Measurements from ENCODE around the gene MCMBP.
A peak's percentile ranks its signal among the peaks of the same experiment; 100 is the strongest.

MCMBP gene

DNA sequence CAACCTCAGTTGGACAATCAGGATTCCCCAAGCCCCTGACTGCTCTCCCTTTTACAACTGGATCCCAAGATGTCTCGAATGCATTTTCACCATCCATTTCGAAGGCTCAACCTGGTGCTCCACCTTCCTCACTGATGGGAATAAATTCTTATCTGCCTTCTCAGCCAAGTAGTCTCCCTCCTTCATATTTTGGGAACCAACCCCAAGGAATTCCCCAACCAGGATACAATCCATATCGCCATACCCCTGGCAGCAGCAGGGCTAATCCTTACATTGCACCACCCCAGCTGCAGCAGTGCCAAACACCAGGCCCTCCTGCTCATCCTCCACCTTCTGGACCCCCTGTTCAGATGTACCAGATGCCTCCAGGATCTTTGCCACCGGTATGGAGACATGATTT lies 25.9 kb upstream of the MCMBP start:
- Histone ChIP-seq H4K20me1 (ENCODE audit: insufficient read depth, low read length) (no peaks in the 10 kb centered on the region; the same call in 1 of the 2 replicates), H2AFZ (ENCODE audit: low read depth, low read length) (no peak overlapping the region), H3K79me2 (ENCODE audit: low read length) (peaks cover 70% of the 10 kb centered on the region), H3K4me1 (ENCODE audit: low read length) (peaks cover 6% of the 10 kb centered on the region), H3K27me3 (ENCODE audit: low read depth, low read length) (no peaks in the 10 kb centered on the region), H3K36me3 (replicated peaks; ENCODE audit: low read depth, low read length) (peaks cover 14% of the 10 kb centered on the region), H3K9ac (ENCODE audit: low read length) (no peak overlapping the region), H3K27ac (ENCODE audit: low read length) (no peak overlapping the region), H3K4me3 (ENCODE audit: low read length) (no peak overlapping the region), H3K9me3 (ENCODE audit: insufficient read depth, low read length) (no peaks in the 10 kb centered on the region), H3K4me2 (ENCODE audit: low read length) (no peak overlapping the region)
- TF ChIP-seq CTCF (IDR thresholded peaks at IDR 0.05; ENCODE audit: low read depth, low read length) (no peak), EZH2phosphoT487 (IDR thresholded peaks at IDR 0.05; ENCODE audit: low read depth) (no peak)

DNA sequence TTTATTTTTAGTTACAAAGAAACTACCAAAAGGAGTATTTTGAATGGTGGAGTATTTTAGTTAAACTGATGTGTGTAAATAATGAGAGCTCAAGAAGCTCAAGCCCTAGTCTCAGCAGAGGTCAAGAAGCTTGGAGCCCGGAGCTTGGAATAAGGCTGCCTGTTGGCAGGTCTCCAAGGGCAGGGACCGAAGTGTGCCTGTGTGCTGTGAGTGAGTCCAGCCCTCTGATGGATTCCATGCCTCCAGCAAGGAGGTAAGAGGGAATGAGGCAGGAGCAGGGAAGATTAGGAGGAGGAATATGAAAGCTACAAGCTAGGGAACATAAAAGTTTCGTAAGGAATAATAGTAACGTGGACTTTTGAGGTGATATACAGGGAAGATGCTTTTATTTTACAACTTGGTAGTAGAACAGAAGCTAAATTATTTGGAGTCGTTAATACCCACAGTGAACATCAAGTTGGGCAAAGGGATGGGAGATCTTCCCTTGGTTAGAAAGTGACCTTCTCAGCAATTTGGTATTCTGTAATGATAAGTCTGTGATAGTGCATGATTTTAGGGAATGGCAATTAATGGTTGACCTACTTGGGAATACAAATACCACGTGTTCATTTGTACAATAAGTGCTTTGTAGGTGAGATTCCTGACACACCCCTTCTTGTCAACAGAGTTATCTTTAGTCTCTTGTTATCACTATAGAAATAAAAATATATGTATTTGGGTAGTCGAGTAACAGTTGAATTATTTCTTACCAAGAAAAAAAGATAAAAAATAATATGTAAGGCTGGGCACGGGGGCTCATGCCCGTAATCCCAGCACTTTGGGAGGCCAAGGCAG lies 24.5 kb upstream of the MCMBP start:
- peaks cover 7% of the 10 kb centered on the region for H3K36me3 ChIP-seq (replicated peaks; ENCODE audit: low read depth, low read length)
- no peak for TF ChIP-seq CTCF (IDR thresholded peaks at IDR 0.05; ENCODE audit: low read depth, low read length)
- no peak for TF ChIP-seq EZH2phosphoT487 (IDR thresholded peaks at IDR 0.05; ENCODE audit: low read depth)
- H4K20me1 ChIP-seq (ENCODE audit: insufficient read depth, low read length), result no peaks in the 10 kb centered on the region; the same call in 1 of the 2 replicates
- H3K9ac ChIP-seq (ENCODE audit: low read length), result no peak overlapping the region
- no peaks in the 10 kb centered on the region for H3K27me3 ChIP-seq (ENCODE audit: low read depth, low read length)
- H3K4me2 ChIP-seq (ENCODE audit: low read length), result no peak overlapping the region
- peaks cover 6% of the 10 kb centered on the region for H3K4me1 ChIP-seq (ENCODE audit: low read length)
- H2AFZ ChIP-seq (ENCODE audit: low read depth, low read length), result no peak overlapping the region
- H3K79me2 ChIP-seq (ENCODE audit: low read length), result peaks cover 84% of the 10 kb centered on the region
- H3K27ac ChIP-seq (ENCODE audit: low read length), result no peak overlapping the region
- H3K9me3 ChIP-seq (ENCODE audit: insufficient read depth, low read length), result no peaks in the 10 kb centered on the region
- no peak overlapping the region for H3K4me3 ChIP-seq (ENCODE audit: low read length)

DNA sequence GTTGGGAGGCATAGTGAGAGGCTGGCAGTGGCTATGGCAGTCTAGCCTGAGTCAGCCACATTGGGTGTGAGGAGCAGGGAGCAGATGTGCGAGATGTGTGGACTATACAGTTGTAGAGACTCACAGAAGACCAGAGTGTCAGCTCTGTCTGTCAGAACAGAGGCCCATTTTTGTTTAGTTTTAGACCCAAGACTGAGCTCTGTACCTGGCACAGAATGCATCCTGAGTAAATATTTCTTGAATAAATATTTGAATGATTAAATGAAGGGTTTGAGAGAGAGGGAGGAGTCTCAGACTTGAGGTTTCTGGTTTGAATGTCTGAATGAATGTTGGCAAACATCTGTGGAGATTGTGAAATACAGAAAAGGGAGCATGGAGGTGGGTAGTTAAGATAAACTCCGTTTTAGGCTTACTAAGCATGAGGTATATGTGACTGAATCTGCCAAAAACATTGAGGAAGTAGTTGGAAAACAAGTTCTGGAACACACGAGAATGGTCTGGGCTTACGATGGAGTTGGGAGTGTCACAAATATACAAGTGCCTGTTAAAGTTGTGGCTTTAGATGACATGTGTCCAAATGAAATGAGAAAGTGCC lies 23.5 kb upstream of the MCMBP start:
- Histone ChIP-seq H3K27ac (ENCODE audit: low read length) (no peak overlapping the region), H3K79me2 (ENCODE audit: low read length) (peaks cover 81% of the 10 kb centered on the region), H3K4me1 (ENCODE audit: low read length) (peaks cover 6% of the 10 kb centered on the region), H3K4me3 (ENCODE audit: low read length) (no peak overlapping the region), H3K9ac (ENCODE audit: low read length) (no peak overlapping the region), H3K4me2 (ENCODE audit: low read length) (no peak overlapping the region), H3K27me3 (ENCODE audit: low read depth, low read length) (no peaks in the 10 kb centered on the region), H2AFZ (ENCODE audit: low read depth, low read length) (no peak overlapping the region), H3K9me3 (ENCODE audit: insufficient read depth, low read length) (no peaks in the 10 kb centered on the region), H4K20me1 (ENCODE audit: insufficient read depth, low read length) (no peaks in the 10 kb centered on the region; the same call in 1 of the 2 replicates), H3K36me3 (replicated peaks; ENCODE audit: low read depth, low read length) (peaks cover 7% of the 10 kb centered on the region)
- TF ChIP-seq EZH2phosphoT487 (IDR thresholded peaks at IDR 0.05; ENCODE audit: low read depth) (no peak), CTCF (IDR thresholded peaks at IDR 0.05; ENCODE audit: low read depth, low read length) (no peak)

- H3K27me3 ChIP-seq (ENCODE audit: low read depth, low read length), result no peaks in the 10 kb centered on the region
- peak overlapping the region; percentile 96; the same call in 1 of the 2 replicates for H3K4me3 ChIP-seq (ENCODE audit: low read length)
- no peaks in the 10 kb centered on the region for H3K9me3 ChIP-seq (ENCODE audit: insufficient read depth, low read length)
- no peak overlapping the region for H3K27ac ChIP-seq (ENCODE audit: low read length)
- no peaks in the 10 kb centered on the region; the same call in 1 of the 2 replicates for H4K20me1 ChIP-seq (ENCODE audit: insufficient read depth, low read length)
- H3K36me3 ChIP-seq (replicated peaks; ENCODE audit: low read depth, low read length), result peaks cover 4% of the 10 kb centered on the region
- no peak for TF ChIP-seq EZH2phosphoT487 (IDR thresholded peaks at IDR 0.05; ENCODE audit: low read depth)
- TF ChIP-seq CTCF (IDR thresholded peaks at IDR 0.05; ENCODE audit: low read depth, low read length), result no peak
- no peak overlapping the region for H3K9ac ChIP-seq (ENCODE audit: low read length)
- H3K4me2 ChIP-seq (ENCODE audit: low read length), result peak overlapping the region; percentile 74
- H3K79me2 ChIP-seq (ENCODE audit: low read length), result peaks cover 62% of the 10 kb centered on the region
- no peak overlapping the region for H2AFZ ChIP-seq (ENCODE audit: low read depth, low read length)
- H3K4me1 ChIP-seq (ENCODE audit: low read length), result peaks cover 6% of the 10 kb centered on the region
These were observed 21.3 kb upstream of the MCMBP start for GRCh38 chr10:119893845-119894427.

Measured in OCI-LY3 (cell line).